DND-41 (cell line): Measurements from ENCODE around the gene ABHD4.

Experiments used
- EZH2 ChIP-seq: IDR thresholded peaks from 3 replicates; pipeline ENCODE4 v1.6.1; 2012; ENCODE audit warnings: borderline replicate concordance, low read depth, mild to moderate bottlenecking, moderate library complexity, low read length, inconsistent platforms; ENCODE audit not compliant: severe bottlenecking
- TF ChIP-seq, protein P1 (sequence below): IDR thresholded peaks from 2 replicates; pipeline ENCODE4 v1.5.1; 2012; ENCODE audit warnings: borderline replicate concordance, low read length, moderate library complexity, mild to moderate bottlenecking; ENCODE audit not compliant: poor library complexity, severe bottlenecking; ENCODE audit errors: extremely low read depth

GRCh38 chr14:22610931-22611330 lies 12.8 kb downstream of the ABHD4 start:
- TF ChIP-seq, protein P1, sequence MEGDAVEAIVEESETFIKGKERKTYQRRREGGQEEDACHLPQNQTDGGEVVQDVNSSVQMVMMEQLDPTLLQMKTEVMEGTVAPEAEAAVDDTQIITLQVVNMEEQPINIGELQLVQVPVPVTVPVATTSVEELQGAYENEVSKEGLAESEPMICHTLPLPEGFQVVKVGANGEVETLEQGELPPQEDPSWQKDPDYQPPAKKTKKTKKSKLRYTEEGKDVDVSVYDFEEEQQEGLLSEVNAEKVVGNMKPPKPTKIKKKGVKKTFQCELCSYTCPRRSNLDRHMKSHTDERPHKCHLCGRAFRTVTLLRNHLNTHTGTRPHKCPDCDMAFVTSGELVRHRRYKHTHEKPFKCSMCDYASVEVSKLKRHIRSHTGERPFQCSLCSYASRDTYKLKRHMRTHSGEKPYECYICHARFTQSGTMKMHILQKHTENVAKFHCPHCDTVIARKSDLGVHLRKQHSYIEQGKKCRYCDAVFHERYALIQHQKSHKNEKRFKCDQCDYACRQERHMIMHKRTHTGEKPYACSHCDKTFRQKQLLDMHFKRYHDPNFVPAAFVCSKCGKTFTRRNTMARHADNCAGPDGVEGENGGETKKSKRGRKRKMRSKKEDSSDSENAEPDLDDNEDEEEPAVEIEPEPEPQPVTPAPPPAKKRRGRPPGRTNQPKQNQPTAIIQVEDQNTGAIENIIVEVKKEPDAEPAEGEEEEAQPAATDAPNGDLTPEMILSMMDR: no peak
- TF ChIP-seq EZH2: no peak
